ENCODE data around the gene ONECUT3.
"Not testable (repeated sequence)": the region's sequence is repeated elsewhere in the genome, so short reads cannot be mapped to it uniquely, and the experiment has no call there.

The ONECUT3 gene

GRCh38 chr19:1770866-1771576 is 17.7 kb downstream of the ONECUT3 start:
- DNase-seq = no peak

DNA sequence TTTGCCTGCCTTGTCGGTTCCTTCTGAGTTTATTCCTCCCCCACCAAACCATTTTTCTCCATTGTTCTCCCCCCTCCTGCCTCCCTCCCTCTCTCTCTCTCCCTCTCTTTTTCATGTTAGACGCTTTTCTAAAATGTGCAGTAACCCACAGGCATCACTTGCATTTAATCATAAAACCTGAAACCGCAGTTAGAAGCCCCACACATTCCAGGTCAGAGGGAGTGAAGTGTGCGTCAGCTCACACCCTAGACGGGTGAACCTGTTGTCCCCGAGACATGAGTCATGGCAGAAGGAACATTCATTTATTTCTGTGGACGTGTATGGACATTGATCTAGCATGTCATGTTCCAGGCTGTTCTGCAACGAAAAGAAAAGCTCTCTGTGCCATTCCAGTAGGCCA is 19.9 kb downstream of the ONECUT3 start:
- DNase-seq = peak; percentile 70

DNA sequence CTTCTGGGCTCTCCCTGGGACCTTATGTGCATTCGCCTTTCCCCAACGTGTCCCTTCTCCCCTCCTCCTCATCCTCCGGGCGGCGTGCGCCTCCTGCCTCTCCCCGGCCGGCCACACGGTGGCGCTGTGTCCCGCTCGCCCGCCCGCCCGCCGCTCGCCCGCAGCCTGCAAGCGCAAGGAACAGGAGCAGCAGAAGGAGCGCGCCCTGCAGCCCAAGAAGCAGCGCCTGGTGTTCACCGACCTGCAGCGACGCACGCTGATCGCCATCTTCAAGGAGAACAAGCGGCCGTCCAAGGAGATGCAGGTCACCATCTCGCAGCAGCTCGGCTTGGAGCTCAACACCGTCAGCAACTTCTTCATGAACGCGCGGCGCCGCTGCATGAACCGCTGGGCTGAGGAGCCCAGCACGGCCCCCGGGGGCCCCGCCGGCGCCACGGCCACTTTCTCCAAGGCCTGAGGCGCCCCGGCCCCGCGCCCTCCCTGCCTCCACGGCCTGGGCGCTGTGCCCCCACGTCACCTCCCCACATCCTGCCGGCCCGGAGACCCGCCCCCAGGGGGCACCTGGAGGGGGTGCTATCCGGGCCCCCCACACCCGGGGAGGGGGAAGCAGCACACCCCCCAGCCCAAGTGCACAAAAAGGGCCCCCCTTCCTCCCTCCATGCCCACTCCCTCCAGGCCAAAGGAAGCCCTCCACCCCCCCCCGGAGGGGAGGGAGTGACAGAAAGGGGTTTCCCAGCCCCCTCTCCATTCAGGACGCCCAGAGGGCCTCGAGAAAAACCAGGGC is 21.9 kb downstream of the ONECUT3 start:
- DNase-seq = peak; percentile 33

- DNase-seq = no peak
Observed at GRCh38 chr19:1775951-1776605, 22.8 kb downstream of the ONECUT3 start.

GRCh38 chr19:1776606-1777147 is 23.4 kb downstream of the ONECUT3 start:
- no peak for DNase-seq

- no peak for DNase-seq
Observed at GRCh38 chr19:1777149-1777548, 23.8 kb downstream of the ONECUT3 start.

DNA sequence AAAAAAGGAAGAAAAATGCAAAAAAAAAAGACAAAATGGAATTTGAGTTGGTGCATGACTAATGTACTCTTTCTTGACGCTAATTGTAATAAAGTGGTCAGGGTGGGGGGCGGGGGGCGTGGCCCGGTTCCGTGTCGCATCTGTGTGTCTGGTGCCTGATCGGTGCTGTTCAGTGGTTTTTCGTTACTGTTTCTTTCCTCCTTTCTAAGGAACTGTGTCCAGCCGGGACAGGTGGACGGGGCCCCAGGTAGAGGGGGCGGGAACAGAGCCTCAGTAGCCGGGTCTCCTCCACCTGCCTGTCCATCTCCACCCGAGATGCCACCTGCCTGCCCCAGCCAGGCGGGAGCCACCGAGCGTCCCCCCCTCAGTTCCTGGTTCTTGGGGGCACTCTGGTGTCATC is 26.3 kb downstream of the ONECUT3 start:
- no peak for DNase-seq

GRCh38 chr19:1780272-1780958 is 27.1 kb downstream of the ONECUT3 start:
- DNase-seq = peak; percentile 33

GRCh38 chr19:1782521-1782920 is 29.2 kb downstream of the ONECUT3 start:
- DNase-seq = no peak

GRCh38 chr19:1783354-1783753 is 30.0 kb downstream of the ONECUT3 start:
- DNase-seq = no peak

DNA sequence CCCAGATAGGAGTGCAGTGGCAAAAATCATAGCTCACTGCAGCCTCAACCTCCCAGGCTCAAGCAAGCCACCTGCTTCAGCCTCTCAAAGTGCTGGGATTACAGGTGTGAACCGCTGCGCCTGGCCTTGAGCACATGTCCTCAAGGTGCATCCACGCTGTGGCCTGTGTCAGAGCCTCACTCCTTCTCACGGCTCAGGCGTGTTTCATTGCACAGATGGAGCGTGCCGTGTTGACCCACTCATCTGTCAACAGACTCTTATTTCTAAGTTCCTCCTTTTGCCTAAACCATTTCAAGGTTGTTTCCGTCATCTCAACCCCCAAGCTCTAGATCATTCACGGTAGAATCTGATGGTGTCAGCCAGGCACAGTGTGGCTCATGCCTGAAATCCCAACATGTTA is 30.6 kb downstream of the ONECUT3 start:
- DNase-seq = no peak

- no peak for DNase-seq
Observed at GRCh38 chr19:1785310-1785709, 32.0 kb downstream of the ONECUT3 start.

- no peak for DNase-seq
Observed at GRCh38 chr19:1786668-1787067, 33.4 kb downstream of the ONECUT3 start.

DNA sequence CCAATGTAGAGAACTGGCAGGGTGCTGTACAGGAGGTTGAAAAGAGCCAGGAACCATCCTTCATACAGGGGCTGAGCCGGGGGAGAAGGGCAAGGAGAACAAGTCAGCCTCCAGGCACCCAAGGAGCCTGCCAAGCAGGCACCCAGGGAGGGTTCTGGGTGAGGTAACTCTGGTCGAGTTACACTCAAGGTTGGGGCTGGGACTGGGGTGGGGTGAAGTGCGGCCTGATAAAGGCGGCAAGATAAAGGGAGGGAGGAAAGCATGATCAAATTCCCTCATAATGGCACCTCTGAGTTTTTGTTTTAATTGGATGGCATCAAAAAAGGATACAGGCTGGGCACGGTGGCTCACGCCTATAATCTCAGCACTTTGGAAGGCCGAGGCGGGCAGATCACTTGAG is 33.8 kb downstream of the ONECUT3 start:
- DNase-seq = no peak

DNA sequence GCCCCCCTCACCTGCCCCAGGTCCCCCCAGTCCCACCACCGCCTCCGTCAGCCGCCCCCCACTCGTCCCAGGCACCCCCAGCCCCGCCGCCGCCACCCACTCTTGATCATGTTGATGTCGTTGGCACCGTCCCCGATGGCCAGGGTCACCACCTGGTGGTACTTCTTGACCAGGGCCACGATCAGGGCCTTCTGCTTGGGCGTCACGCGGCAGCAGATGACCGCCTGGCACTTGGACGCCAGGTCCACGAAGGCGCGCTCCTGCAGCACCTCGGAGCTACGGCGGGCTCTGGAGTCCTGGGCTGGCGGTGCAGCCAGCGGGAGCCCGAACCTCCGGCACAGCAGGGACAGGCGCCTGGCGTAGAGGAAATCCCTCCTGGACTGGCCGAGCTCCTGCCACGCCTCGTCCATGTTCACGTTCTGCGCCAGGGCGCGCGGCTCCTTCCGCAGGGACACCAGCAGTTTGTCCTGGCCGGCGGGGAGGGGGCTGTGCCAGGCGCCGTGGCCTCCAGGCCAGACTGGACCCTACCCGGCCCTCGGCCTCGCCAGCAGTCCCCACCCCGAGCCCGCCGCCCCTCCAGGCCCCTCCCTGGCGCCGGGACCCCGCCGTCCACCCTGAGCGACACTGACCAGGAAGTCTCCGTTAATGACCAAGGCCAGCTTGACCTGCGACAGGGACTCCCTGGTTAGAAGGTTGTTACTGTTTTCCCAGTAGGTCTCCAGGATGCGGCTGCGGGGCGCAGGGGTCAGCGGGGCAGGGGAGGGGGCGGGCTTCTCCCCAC is 36.1 kb downstream of the ONECUT3 start:
- DNase-seq = no peak

DNA sequence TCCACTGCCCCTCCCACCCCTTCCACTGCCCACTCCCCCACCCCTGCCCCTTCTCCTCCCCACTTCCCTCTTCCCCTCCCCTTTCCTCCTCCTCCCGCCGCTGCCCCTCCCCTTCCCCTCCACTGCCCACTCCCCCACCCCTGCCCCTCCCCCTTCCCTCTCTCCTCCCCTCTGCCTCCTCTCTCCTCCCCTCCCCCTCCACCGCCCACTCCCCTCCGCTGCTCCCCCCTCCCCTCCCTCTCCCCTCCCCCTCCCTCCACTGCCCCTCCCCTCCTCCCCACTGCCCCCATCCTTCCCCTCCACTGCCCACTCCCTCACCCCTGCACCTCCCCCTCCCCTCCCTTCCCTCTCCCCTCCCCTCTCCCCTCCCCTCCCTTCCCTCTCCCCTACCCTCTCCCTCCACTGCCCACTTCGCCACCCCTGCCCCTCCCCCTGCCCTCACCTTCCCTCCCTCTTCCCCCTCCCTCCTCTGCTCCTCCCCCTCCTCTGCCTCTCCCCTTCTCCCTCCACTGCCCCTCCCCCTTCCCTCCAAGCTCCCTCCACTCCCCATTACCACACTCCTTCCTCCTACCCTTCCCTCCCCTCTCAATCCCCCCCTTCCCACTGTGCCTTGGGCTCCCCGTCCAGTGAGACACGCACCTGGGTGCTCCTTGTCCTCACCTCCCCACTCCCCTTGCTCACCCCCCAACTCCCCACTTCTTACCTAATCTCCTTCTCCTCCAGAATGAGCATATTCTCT is 36.9 kb downstream of the ONECUT3 start:
- no peak for DNase-seq

GRCh38 chr19:1791879-1792278 is 38.6 kb downstream of the ONECUT3 start:
- no peak for DNase-seq

- DNase-seq = no peak
Observed at GRCh38 chr19:1794424-1795172, 41.3 kb downstream of the ONECUT3 start.

- DNase-seq = no peak
Observed at GRCh38 chr19:1796395-1797142, 43.3 kb downstream of the ONECUT3 start.

- DNase-seq = not testable (repeated sequence)
Observed at GRCh38 chr19:1797313-1797712, 44.0 kb downstream of the ONECUT3 start.
